A172 (cell line): ENCODE data around the gene PRR15. TPM values are rescaled to one million over a fixed set of nuclear protein-coding genes. Genes with fewer than 3 reads are reported as not detected.
A peak's percentile ranks its signal among the peaks of the same experiment; 100 is the strongest.

Experiments used
- DNase-seq: peaks from one replicate; pipeline ENCODE4 v3.0.0-alpha.2; 2015; ENCODE audit warnings: low spot score
- total RNA-seq: library from RNA; depleted of rRNA; stranded (reverse); fragments of >200 nt; shearing (Covaris generic); gene quantifications from 2 replicates; pipeline ENCODE4 v1.2.3, GENCODE V29; 2014

The PRR15 gene
- total RNA-seq, 1 experiment from 2014 or later: not detected

DNA sequence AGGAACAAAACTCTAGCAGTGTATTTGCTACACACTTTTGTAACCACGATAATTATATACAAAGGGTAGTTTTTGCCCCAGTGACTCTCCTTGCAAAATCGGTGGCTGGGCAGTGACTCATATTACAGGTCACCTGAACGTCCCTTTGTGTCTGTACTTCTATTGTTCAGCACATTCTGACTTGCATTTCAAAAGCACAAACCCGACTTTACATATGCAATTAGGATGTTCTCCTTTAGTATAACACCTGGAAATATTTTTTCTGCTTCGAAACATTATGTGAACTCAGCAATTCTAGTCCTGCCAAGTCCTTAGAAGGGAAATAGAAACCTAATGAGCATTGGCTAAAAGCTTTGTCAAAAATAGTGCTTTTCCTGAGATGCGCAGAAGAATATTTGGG is 6.0 kb downstream of the PRR15 start:
- DNase-seq: peak; percentile 32

DNA sequence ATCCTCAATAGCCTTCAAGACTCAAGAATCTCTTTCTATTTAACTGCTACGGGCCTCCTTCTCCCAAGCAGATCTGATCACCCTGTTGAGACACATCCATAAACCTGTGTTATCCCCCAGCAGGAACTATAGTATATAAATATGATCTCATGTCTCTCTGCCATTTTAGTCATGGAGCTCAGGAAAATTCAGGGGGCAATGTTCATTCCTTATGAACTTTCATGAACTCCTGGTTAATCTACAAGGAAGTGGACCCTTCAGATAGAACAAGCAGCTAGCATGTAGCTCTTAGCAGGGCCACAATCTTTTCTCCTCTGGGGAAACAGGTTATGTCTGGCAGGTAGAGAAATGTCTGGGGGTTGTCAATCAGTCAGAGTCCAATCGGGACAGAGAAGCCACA is 8.9 kb downstream of the PRR15 start:
- DNase-seq: no peak

DNA sequence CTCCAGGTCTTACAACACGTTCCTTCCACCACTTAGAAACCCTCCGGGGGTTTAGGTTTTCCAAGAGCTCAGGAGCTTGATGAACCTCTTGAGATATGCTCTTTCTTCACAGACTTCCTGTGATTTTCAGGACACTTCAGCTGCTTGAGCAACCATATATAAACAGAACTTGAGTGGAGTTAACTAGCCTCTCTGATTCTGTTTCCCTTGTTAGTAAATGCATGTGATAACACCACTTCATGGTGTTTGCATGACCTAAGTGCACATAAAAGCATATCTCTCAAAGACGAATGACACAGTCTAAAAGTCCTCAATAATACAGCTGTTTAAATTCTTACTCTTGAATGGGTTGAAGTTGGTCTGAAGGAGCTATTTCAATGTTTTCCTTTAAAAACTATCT is 9.9 kb downstream of the PRR15 start:
- DNase-seq: no peak

DNA sequence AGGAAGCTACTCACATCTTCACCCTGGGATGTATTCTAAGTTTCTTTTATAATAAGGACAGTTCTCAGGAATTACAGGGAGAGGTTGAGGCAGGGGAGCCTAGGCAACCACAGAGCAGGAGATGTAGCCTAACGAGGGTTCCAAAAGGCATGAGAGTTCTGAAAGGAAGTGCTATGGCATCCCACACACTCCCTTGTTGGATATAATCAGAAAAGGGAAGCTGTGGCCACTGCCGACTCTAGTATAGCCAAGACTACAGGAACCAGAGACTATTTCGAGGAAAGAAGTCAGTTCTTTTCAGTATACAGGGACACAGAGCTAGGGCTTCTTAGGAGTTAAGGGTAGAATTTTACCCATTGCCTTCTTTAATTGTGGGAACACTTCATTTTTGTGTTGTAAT is 11.0 kb downstream of the PRR15 start:
- no peak for DNase-seq

DNA sequence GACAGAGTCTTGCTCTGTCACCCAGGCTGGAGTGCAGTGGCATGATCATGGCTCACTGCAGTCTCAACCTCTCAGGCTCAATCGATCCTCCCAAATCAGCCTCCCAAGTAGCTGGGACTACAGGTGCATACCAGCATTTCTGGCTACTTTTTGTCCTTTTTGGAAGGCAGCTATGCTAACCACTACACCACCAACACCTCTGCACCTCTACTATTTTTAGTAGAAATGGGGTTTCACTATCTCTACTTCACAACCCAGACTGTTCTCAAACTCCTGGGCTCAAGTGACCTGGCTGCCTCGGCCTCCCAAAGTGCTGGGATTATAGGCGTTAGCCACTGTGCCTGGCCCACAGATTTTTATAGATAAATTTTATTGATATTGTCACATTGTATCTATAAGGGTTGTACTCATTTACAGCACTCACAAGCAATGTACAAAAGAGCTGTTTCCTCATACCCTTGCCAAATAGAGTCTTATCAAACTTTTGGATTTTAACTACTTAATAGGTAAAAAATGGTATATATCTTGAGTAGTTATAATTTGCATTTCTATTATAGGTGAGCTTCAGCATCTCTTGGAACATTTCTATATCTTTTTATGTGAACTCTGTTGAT is 23.7 kb downstream of the PRR15 start:
- no peak for DNase-seq

DNA sequence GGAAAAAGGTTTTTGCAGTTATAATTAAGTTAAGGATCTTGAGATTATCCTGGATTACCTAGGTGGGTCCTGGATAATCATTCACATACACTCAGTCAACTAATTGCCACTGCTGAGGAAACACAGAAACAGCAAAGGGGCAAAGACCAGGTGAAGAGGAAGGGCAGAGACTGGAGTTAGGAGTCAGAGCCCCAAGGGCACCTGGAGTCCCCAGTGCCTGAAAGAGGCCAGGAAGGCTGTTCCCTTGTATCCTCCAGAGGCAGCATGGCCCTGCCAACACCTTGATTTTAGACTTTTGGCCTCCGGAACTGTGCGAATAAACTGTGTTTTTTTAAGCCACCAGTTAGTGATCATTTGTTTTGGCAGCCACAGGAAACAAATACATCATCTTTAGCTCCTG is 24.6 kb downstream of the PRR15 start:
- DNase-seq: no peak

DNA sequence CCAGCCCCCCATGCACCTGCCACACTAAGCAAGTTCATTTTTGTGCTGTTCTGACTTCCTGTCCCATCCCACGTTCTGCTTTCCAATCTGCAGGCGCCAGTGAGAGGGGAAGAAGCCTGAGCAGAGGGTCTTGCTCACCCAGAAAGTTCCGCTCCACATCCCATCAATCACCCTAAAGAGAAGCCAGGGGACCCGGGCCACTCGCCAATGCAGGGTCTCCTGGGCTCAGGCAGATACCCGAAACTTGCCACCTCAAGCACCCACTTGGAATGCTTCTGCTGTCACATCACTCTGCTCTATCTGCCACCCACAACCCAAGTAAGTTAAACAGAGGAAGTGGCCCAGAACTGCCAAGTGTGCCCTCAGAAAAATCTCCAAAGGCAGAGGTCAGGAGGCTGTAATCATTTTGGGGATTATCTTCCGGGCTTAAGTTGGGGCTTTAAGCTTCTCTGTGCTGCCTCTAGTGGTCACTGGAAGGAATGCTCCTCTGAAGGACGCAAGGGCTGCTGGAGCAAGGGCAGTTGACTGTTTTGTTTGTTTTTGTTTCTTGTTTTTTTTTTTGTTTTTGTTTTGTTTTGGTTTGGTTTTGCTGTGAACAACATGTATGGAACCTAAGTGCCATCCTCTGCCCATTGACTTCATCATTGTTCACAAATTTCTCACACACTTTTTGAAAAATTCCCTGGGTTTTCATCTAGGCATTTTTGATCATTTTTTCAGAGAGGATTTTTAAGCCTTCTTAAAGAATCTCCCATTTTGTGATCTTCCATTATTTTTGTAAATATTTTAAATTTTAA is 25.5 kb downstream of the PRR15 start:
- DNase-seq: peak; percentile 56

DNA sequence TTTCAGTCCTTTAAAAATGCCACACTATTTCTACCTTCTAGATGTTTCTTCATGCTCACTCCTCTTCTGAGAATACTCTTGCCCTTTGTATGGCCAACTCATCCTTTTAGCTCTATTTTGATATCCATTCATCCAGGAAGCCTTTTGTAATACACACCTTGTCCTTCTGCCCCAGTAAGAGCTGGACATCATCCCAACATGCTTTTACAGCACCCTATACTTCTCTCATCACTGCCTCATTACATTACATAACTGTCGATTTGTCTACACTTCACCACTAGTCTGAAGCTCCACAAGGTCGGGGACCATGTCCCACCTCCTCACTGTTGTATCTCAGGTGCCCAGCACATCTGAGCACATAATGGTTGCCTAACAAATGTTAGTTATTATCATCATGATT is 29.2 kb downstream of the PRR15 start:
- no peak for DNase-seq

DNA sequence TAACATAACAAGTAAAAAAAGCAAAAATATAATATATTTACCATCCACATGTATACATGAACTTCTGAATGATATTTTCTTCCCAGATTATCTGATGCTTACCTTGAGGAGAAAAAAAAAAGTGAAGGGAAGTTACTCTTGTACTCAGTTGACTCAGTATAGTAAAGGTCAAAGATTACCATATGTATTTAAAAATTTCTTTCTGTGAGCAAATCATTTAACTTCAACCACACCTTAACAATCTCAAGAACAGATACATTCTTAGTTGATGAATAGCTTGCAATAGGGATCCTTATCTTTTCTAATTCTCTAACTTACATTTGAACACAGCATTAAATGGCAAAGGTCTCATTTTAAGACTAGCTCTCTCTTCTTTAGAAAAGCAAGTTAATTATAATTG is 29.8 kb downstream of the PRR15 start:
- DNase-seq: no peak

DNA sequence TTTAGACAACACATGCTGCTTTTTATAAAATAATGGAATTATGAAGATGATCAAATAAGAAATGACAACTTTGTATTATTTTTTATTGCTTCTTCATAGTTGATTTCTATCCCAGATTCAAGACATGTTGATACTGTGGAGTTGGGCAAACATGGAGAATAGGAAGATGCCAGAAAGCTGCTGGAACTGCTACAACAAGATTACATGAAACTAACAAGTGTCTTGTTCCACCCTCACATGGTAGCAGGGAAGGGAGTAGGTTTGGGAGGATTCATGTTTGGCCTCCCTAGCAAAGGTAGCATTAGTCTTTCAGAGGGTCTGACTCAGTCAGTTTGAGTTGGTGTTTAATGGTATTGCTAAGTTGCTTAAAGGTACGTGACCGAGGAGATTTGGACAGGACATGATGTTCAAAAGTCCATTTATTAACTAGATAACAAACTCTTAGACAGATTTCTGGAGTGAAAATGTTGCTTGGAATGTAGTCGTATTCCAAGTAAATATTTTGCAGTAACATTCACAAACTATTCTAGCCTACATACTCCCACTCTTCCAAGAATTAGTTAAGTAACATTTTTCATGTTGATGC is 33.1 kb downstream of the PRR15 start:
- DNase-seq: no peak

DNA sequence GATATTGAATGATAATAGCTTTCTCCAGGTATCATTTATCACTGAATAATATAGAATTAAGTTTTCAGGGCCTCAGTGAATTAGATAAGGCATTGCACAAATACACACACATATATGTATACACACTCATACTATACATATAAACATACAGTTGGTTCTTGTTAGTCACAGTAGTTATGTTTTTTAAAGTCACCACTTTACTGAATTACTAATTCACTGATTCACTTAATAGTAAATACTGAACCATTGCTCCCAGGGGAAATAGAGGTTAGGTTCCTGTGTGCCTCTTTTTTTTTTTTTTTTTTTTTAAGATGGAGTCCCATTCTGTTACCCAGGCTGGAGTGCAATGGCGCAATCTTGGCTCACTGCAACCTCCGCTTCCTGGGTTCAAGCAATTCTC is 33.6 kb downstream of the PRR15 start:
- no peak for DNase-seq

DNA sequence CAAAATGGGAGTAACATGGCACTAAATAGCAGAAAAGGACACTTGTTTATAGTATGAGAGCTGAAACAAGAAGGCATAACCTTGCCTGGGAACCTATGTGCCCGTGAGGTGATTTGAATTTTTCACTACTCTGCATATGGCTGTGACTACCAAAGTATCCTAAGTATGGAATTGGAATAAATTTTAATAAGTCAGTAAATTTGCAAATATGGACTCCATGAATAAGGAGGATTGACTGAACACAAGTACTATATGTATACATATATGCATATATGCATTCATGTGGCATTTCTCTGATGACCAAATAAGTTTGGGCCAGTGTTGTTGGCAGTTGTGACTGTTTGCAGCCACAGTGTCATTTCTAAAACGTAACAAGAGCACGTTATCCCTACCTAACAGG is 34.5 kb downstream of the PRR15 start:
- DNase-seq: no peak

DNA sequence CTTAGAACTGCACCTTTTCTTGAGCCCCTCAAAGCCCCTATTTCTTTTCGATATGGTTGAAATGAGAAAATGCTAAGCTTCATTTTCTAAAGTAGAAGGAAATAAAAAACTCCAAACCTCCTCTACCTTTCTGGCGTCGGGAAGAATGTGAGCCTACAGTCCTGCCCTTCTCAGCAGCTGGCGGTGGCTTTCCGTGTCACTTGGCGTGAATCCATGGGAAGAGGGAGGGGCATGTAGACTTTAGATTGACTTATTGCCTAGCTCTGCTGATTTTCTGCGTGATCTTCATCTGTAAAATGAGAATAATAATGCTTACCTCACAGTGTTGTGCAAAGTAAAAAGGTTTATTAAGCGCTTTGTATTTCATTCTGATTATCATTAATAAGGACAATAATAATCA is 35.0 kb downstream of the PRR15 start:
- DNase-seq: no peak

DNA sequence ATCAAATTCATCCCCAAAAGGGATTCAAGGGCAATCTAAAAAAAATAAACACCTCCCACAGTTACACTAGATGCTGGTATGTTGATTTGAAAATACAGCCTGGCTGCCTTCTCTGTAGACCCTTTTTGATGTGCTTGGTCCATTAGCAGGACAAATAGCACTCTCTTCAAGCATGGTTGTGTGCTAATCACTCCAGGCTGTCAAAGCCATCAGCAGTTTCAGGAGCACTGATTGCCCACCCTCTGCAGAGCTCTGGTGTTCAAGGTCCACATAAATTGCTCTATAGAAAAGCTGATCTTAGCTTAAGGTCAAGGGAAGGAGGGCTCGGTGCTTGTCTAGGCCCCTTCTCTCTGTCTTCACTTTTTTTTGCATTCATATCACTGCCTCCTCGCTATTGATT is 35.4 kb downstream of the PRR15 start:
- DNase-seq: no peak

DNA sequence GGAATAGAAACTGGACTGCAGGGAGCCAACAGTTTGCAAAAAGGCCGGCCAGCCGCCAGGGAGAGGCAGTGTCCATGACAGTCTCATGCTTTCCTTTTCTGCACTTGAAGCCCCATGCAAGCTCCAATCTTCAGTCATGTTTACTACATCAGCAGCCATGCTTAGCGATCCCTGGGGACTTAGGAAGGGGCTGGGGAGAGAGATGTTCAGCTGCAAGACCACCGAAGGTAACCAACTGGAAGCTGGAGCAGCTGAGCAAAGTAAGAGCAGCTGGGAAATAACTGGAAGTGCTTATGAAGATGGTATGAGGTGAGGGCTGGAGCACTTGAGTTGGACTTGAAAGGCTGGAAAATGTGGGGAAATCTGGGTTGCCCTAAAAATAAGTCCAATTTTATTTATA is 37.0 kb downstream of the PRR15 start:
- DNase-seq: no peak

DNA sequence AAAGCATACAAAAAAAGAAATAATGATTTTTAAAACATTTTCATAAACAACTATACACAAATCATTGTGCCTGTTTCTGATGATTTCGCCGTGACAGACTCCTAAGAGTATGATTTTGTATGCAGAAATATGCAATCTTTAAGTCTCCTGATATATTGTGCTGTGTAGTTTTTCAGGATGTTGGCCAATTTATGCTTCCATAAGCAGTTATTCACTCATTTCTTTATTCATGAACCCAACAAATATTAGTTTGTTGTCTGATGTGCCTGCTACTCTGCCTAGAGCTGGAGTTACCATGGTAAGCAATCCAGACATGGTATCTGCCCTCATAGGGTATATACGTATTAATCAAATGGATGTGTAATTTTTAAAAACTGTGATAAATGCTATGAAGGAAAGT is 40.4 kb downstream of the PRR15 start:
- DNase-seq: no peak

DNA sequence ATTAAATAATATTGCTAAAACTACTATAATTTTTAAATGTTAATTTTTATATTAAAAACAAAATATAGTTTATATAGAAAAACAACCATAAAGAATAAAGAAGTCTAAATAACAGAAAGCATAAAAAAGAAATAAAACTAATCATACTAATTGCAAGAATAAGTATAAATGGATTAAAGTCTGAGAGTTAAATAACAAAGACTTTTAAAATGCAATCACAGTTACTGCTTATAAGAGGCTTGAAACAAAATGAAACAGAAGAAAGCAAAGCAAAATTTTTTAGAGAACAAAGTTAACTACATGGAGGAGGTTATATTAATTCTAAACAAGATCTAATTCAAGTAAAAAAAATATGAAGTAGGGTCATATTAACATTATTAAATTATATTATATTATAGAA is 41.1 kb downstream of the PRR15 start:
- no peak for DNase-seq

DNA sequence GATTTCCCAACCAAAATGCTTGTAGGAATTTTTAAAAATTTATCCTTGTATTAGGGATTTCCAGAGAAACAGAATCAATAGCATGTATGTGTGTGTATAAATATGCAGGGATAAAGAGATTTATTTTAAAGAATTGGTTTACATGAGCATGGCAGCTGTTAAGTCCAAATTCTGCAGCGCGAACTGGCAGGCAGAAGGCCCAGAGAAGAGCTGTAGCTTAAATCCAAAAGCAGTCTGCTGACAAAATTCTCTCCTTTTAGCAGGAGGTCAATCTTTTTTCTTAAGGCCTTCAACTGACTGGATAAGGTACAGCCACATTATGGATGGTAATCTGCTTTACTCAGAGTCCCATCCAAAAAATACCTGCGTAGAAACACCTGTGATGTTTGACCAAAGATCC is 42.0 kb downstream of the PRR15 start:
- no peak for DNase-seq

DNA sequence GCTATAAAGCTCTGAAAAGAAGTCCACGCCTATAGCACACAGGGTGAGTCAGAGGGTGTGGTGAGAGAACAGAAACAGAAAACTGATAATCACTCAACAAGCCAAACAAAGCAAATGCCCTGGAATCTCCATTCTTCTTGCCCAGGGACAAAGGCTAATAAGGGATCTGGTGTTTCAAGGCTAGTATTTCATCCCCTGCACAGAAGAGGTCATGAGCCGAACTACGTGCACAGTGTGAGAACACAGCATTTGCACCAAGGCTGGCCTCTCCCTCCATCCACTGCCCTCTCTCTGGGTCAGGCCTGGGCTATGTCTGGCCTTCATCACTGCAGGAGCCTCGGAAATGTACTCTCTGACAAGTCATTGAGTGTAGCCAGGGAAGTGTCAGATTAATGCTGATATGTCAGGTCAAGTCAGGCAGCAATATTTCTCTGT is 42.7 kb downstream of the PRR15 start:
- peak; percentile 76 for DNase-seq

DNA sequence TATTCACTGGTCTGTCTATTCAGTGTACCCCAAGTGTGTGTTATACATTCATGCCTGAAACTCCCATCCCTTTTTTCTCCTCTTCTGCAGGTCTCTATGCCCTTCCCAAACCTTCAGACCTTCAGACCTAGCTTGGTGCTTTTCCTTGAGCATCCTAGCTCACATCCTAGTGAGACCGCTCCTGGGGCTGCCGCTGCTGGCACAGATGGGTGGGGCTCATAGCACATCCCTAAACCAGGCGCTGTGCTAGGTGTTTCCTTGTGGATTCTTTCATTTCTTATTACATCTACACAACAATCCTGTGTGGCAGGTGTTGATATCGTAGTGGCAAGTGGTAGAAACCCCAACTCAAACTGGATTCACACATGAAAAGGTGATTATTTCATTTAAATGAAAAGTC is 43.2 kb downstream of the PRR15 start:
- no peak for DNase-seq

DNA sequence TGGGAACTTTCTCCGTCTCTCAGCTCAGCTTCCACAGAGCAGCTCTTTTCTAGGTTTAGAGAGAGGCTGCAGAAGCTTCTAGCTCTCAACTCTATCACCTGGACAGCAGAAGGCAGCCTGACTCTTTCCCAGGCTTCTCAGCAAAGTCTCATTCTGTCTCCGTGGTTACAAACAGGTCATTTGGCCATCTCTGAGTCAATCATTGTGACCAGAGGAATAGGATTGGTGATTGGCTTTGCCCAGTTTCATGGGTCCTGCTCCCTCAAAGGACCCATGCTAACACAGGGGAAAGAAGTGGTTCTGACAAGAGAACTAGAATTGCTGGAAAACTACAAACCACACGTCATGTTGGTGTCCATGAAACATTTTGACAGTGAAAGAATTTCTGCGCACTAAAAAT is 43.6 kb downstream of the PRR15 start:
- no peak for DNase-seq

DNA sequence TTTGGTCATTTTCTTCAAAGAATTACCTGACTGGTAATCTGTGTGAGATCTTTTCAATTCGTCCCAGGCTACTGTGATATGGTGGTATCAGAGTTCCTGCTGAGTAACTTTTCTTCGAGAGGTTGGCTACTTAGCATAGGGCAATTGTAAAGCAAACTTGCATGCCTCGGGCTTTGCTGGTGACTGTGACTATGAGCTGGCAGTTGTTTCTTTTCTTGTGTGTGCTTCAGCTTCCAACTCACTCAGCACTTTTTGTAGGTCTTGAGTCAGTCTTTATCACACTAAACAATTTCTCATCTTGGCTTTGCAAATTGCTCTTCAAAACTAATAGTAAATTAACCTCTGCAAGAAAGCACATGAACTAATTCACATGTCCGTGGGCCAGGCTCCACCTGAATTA is 44.3 kb downstream of the PRR15 start:
- peak; percentile 73 for DNase-seq
